ENCODE data around the gene HELLS.

GRCh38 chr10:94641480-94641879 lies 95.9 kb downstream of the HELLS start:
- TF ChIP-seq, protein P1, sequence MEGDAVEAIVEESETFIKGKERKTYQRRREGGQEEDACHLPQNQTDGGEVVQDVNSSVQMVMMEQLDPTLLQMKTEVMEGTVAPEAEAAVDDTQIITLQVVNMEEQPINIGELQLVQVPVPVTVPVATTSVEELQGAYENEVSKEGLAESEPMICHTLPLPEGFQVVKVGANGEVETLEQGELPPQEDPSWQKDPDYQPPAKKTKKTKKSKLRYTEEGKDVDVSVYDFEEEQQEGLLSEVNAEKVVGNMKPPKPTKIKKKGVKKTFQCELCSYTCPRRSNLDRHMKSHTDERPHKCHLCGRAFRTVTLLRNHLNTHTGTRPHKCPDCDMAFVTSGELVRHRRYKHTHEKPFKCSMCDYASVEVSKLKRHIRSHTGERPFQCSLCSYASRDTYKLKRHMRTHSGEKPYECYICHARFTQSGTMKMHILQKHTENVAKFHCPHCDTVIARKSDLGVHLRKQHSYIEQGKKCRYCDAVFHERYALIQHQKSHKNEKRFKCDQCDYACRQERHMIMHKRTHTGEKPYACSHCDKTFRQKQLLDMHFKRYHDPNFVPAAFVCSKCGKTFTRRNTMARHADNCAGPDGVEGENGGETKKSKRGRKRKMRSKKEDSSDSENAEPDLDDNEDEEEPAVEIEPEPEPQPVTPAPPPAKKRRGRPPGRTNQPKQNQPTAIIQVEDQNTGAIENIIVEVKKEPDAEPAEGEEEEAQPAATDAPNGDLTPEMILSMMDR (IDR thresholded peaks at IDR 0.05), result no peak
- no peak for TF ChIP-seq POLR2A (IDR thresholded peaks at IDR 0.05)
